ENCODE measurements around the gene JAML.

The JAML gene

DNA sequence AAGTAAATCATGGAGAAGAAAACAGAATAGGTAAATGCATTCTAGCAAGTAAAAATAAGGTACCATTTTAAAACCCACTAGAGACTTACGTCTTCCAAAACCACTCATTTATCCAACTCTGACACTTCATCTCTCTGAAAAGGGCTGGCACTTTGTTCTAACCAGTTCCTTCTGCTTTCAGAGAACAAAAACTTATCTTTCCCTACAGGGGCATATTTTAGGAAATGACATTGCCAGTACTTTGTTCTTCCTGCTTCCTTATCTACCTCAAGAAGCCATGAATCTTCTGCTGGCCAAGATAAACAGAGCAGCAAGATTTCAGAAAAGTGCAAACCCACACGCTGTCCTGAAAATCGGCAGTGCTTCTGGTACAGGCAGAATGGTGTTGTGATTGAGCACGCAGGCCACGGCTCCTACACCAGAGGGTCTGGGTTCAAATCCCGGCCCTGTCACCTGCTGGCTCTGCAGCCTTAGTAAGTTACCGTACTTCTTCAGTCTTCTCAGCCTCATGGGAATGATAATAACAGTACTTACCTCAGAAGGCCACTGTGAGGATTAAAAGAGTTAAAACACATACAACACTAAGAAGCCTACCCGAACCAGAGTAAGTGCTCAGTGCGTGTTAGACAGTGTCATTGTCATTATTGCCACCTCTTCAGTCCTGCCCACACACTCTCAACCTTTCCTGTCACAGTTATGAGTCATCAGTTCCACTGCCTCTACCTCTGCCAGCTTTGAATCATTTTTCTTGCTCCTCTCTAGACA is 16.4 kb upstream of the JAML start:
- peak; percentile 82 for DNase-seq (ENCODE audit: low spot score)

DNA sequence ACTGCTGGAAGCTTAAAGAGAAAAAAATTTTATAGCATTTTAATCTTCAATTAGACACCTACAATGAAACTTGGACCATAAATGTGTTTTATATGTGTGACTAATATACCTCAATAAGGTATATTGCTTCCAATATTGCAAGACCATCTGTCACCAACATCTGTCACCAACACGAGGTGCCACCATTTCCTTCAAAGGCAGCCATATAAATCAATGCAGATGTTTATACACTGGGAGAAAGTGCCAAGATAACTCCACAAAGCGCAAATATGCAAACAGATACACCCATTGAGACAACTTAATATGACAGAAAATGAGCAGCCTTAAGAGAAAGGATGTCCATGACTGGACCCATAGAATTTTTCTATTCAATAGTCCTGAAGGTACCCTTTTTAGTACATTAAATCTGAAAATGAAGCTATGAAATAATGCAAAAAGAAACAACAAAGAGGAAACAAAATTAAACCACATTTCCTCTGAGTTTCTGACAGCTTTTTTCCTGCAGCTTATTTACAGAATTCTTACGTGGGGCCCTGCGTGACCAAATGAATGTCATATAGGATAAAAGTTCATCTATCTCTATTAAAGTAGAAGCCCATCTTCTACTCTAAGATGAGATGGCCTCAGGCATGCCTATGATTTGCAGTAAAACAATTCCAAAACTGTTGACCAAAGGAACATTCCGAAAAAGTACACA is 14.8 kb upstream of the JAML start:
- DNase-seq (ENCODE audit: low spot score) = no peak

DNA sequence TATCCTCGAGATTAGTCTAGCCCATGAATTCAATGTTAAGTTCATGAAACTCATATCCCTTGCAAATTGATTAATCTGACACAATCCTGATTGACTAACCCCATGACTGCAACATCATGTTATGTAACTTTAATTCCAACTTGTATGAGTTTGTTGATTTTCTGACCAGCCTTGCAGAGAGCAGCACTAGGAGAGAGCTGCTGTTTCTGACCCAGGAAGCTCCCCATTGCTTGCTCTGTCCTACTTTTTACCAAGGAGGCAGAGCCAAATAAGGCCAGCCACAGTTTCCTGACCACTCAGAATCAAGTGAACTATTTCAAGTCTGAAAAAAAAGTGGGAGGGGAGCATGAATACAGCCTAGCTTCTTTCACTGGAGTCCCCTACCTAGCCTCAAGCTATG is 14.1 kb upstream of the JAML start:
- no peak for DNase-seq (ENCODE audit: low spot score)

DNA sequence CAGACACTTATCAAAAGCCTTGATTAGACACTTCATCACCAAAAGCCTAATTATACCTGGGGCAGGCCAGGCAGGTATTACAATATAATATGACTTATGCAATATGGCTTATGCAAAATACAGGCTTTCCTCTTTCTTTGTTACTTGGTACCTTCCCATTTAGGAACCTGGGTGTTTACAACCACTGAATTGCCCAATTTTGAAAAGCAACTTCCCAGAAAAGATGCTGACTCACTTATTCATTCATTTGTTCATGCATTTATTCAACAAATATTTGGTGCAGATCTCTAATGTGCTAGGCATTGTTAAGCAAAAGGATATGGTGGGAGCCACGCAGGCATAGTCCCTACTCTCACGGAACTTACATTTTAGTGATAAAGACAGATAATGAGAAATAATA is 13.6 kb upstream of the JAML start:
- DNase-seq (ENCODE audit: low spot score) = no peak

DNA sequence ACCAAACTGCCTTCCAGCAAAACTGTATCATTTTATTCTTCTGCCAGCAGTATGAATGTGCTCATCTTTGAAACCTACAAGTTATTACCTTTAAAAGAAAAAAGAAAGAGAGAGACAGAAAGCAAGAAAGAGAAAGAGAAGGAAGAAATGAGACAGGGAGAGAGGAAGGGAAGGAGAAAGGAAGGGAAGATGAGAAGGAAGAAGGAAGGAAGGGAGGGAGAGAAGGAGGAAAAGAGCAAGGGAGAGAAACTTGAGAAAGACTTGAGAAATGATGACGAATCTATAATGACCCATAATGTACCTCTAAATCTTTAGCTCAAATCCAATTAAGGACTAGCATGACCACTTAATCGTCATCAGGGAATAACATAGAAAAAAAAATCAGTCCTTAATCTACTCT is 11.4 kb upstream of the JAML start:
- DNase-seq (ENCODE audit: low spot score) = no peak

DNA sequence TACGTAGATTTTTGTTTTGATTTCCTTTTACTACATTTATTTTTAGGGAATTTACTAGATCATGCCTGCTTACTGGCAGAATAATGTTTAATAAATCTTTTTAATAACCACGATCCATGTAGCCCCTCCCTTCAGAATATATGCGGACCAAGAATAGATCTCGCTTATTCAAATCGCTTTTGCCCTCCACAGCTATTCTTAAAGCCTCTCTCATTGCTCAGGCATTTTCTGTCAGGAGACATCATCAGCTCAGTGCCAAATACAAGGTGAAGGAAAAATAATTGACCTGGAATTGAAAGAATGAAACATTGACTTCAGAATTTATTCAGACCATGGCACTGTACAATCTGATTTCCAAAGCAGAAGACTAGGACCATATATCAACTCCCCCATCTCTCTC is 10.0 kb upstream of the JAML start:
- no peak for DNase-seq (ENCODE audit: low spot score)

DNA sequence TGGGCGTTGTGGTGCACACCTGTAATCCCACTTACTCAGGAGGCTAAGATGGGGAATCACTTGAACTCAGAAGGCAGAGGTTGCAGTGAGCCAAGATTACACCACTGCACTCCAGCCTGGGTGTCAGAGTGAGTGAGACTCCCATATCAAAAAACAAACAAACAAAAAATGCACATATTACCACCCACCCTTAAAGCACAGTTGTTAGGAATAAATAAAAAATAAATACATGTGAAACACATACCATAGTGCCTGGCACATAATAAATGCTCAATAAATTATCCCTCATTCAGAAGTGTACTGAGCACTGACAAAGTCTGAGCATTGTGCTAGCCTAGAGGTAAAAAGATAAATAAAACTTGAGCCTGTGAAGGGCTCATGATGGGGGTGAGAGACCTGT is 9.0 kb upstream of the JAML start:
- DNase-seq (ENCODE audit: low spot score) = no peak

DNA sequence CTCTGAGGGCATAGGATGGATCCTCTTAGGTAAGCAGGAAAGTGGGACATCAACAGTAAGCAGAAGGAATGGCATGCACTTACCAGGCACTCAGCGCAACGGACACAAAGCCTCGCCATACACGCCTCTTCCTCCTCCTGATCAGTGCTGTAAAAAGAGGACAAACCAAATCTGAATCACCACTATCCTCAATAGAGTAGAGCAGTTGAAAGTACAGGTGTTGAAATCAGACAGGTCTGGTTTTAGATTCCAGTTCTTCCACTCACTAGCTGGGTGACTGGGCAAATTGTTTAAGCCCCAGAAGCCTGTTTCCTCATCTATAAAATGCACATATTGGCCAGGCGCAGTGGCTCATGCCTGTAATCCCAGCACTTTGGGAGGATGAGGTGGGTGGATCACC is 8.6 kb upstream of the JAML start:
- DNase-seq (ENCODE audit: low spot score) = no peak

DNA sequence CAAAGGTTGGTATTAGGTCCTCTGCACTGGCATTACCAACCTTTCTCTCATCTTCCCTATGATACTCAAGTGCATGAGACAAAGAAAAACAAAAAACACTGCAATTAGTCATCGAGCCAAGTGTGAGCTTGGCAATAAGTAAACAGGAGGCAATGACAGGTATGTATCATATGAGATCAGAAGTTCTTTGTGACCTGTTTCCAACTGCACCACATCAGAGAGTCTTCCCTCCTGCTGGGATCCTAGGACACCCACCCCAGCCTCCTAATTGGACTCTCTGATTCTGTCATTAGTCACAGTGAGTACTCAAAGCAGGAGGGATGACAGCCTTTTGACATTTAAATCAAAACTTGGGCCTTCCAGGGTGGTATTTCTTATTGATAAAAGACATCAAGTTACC is 7.8 kb upstream of the JAML start:
- DNase-seq (ENCODE audit: low spot score) = peak; percentile 65

DNA sequence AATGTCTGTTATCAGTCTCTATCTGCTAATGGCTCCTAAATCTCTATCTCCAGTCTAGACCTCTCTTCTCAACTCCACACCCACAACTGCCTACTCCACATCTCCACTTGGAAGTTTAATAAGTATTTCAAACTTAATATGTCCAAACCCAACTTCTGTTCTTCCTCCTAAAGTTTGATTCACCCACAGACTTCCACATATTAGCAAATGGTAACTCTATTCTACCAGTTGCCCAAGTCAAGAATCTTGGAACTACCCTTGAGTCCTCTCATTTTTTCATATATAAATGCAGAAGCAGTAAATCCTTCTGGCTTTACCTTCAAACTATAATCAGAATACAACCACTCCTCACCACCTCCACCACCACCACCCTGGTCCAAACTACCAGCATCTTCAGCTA is 6.7 kb upstream of the JAML start:
- no peak for DNase-seq (ENCODE audit: low spot score)

DNA sequence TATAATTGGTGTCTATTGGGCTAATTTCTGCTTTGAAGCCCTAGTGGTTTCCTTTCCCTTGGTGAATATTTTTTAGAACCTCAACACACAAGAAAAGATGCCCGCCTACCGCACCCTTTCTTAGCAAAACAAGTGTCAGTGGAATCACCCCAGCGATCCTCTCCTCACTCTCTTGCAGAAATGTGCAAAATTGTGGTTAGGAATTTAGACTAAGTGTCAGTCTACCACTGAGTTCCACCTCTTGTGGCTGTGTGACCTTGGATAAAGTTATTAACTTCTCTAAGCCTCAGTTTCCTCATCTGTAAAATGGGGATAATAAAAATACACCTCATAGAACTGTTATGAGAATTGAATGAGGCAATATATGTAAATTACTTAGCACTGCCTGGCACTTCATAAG is 5.3 kb upstream of the JAML start:
- DNase-seq (ENCODE audit: low spot score) = peak; percentile 68

DNA sequence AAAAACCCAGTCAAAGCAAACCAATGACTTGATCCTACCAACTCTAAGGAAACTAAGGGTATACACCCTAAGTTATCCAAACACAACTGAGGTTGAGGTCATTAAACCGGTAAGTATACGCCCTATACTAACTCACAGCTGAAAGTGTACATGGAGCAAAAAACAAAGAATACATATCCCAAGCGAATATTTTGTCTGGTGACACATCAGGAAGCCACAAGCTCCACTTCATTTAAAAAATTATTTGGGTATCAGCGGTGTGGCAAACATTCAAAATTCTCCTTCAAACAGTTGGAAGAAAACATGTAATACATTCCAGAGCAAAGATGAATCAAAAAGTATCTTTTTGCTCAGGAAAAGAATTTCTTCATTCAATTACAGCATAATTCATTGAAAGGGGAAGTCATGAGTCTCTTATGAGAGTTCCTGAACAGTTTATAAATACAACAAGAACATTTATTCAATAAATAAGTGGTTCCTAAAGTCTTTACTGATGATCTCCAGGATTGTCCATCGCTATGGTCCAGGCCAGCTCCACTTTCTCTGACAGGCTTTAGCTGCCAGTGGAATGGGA is 4.5 kb upstream of the JAML start:
- no peak for DNase-seq (ENCODE audit: low spot score)

DNA sequence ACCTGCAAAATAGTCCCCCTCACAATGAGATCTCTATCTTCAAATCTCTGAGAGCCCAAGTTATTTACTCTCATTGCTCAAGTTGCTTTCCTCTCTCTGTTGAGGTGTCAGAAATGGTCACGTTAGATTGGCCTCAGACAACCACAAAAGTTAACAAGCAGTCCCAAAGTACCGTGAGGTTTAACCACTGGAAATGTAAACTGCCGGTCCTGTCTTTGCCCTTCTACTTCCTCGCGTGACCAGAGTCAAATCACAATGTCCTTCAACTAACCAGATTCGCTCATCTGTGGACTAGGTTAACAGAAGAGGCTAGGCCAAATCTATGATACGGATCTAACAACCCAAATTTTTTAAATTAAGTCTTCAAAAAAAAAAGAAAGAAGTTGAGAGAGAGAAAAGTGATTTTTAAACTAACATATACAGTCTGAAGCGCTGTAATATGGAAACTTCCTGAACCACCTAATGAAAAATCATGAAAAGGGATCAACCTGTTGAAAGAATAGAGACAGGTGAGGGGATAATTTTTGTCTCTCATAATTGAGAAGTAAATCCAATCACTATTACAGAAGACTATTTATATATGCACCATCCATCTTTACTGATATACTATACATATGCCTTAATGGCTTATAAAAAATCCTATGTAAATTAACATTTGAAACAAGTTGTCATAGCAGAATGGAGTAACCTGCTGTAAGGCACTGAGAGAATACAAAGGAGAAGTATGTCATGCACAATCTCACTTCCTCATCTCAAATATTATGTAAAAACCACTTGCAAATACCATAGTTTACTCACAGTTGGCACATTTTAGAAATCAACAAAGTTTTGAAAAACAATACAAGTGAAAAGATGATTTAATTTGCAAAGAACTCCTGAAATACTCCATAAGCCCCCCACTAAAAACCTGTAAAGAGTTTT is 3.3 kb upstream of the JAML start:
- DNase-seq (ENCODE audit: low spot score) = peak; percentile 44

DNA sequence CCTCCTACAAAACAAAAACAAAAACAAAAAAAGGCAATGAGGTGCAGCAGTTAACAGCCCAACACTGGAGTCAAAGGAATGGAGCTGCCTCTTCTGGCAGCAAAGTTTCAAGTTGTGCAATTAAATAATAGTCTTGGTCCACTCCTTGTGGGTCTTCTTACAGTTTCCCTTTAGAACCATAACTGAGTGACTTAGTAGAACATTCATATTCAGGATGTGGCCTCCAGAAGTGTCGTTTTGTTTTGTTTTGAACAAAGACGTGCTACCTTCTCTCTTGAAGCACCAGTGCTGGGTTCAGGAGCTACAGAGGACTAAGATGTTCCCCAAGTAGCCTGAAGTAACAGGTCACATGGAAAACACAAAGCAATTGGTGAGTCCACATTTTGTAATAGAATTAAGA is 2.0 kb upstream of the JAML start:
- no peak for DNase-seq (ENCODE audit: low spot score)

DNA sequence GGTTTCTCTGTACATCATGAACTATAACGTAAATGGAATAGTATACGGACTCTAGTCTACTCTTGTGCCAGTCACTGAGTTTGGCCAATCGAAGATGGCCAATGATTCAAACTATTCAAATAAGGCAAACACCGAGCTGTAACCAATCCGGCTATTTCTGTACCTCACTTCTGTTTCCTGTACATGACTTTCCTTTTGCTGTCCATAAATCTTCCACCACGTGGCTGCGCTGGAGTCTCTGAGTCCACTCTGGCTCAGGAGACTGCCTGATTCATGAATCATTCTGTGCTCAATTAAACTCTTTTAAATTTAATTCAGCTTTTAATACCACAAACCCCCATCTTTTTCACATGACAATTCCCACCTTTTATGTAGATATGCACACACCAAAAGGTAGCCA is 1.5 kb upstream of the JAML start:
- no peak for DNase-seq (ENCODE audit: low spot score)

DNA sequence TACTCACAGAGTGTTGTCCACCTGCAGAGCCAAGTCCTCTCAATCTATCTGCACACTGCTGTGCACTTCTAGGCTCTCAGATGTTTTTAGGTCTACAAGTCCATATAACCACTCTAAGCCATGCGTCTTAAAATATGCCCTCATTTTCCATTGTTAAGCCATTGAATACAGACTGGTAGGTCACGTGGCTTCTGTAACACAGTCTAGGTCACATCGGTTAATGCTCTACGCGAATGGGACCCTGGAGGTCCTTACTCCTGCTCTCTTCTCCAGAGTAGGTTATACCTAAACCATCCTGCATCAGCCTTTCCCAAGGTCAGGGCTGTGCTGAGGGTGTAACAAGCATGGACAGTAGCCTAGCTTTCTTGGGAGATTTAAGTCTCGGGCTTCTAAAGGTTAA is 819 bp downstream of the JAML start:
- no peak for DNase-seq (ENCODE audit: low spot score)

DNA sequence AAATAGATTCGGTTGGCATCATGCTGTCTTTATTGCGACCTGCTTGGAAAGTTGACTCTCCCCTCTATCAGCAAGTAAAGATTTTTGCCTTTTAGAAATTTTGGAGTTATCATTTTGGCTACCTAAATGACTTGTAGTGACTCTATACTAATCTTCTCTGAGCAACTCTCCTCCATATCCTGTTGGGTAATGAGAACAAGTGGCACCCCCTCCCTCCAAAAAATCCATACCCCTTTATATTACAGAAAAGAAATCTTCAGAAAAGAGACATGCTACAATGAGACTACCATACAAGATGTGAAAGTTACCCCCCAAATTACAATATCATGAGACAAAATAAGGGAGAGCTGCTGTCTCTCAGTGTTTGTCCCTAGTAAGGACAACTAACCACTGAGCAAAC is 1.2 kb downstream of the JAML start:
- no peak for DNase-seq (ENCODE audit: low spot score)

DNA sequence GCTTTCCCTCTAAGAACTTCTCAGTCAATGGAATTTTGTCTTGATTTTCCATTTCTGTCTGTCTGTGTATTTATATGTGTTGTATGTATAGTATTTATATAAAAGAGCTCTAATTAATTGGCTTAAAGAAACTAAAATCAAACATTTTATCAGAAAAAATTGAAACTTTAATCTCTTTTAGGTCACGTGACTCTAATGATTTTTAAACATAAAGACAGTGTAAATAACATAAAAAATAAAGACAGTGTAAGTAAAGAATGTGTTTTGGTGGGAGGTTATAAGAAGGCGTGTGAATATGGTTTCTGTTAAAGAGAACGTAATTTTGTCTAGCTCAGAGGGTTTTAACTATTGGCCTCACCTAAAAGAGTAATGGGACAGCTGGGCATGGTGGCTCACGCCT is 2.4 kb downstream of the JAML start:
- DNase-seq (ENCODE audit: low spot score) = no peak

DNA sequence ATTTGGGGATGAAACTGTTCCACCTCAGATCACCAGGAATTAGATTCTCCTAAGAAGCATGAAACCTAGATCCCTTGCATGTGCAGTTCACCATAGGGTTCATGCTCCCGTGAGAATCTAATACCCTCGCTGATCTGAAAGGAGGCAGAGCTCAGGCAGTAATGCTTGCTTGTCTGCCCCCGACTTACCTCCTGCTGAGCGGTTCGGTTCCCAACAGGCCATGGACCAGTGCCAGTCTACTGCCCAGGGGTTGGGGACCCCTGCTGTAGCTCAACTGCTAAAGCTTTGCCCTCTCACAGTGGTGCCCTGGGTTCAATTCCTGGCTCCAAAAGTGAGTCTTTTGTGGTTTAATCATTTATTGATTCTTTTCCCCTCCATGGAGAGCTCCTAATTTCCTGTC is 3.4 kb downstream of the JAML start:
- no peak for DNase-seq (ENCODE audit: low spot score)

DNA sequence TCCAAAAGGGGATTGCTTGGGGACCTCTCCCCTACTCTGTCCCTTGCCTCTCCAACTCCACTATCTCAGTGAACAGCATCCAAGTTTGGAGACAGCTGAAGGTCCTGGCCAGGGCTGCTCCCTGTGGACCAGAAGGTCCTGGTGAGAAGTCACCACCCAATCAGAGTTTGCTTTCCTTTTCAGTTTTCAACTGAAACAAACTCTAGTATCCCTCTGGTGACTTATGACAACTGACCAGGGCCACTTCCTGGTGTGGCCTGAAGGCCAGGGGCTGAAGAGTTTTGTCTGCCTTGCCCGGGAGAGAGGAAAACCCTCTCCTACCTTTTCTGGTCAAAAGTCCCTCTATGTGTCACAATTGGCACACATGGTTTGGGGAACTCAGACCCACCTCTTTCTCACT is 5.1 kb downstream of the JAML start:
- no peak for DNase-seq (ENCODE audit: low spot score)

DNA sequence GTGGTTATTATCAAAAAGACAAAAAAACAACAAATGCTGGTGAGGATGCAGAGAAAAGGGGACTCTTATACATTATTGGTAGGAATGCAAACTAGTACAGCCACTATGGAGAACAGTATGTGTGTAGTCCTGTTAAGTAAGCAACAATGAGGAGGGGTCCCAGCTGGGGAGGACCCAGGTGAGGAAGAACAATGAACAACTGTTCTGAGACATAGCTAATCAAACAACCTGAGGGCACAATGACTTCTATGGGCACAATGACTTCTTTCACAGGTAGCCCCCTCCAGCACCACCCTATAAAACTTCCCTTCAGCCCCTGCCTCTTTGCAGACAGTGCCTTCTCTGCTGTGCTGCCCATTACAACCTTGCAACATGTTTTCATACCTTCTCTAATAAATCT is 5.6 kb downstream of the JAML start:
- DNase-seq (ENCODE audit: low spot score) = no peak

DNA sequence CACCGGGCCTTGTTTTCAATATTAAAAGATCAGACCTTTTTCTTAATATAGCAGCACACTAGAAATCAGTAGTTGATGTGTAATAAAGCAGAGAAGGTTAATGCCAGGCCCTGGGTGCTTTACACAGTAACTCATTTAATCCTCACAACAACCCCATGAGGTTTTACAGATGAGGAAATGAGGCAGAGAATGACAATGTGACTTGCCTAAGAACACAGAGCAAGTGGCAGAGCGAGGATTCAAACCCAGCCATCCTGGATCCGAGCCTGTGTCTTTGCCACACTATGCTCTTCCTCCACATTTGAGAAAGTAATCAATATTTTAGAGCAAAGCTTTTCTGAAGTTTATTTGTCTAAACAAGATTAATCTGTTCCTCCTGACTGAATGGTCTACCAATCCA is 7.2 kb downstream of the JAML start:
- DNase-seq (ENCODE audit: low spot score) = no peak
